Right ventricle myocardium inferior (tissue), 1 donor: ENCODE measurements around the gene DMAC1. TPM values are rescaled to one million over a fixed set of nuclear protein-coding genes. Genes with fewer than 3 reads are reported as not detected.
A peak's percentile ranks its signal among the peaks of the same experiment; 100 is the strongest.

Experiments
- ATAC-seq: fragments of 200-7000 bp; cut with Tn5 transposase; one replicate; pipeline ENCODE4 v1.9.1; 2020; ENCODE audit warnings: mild to moderate bottlenecking, moderate library complexity
- DNase-seq: peaks from one replicate; pipeline ENCODE4 v3.0.0; 2021; ENCODE audit errors: missing footprints
- intact Hi-C: fragments of 100-400 bp; cut with DNase I; formaldehyde crosslinking; loops from one replicate; pipeline ENCODE4 v1.11.0; 2022
- total RNA-seq: library from RNA; stranded (reverse); fragmentation: NEBNext Ultra II Directional; extraction: Animal tissue kit (Norgen Biotek cat#: 25700); gene quantifications from one replicate; pipeline ENCODE4 v1.2.1, GENCODE V29; 2021
- donor health status: DM: no; HTN: yes; CAD: no; lungs with severe emphysema.

The DMAC1 gene
- total RNA-seq, 1 donor from 2014 or later, result 138 TPM

- ATAC-seq, result no peak
- no peak for DNase-seq
- intact Hi-C loops, result no loop called here
Measured at GRCh38 chr9:7788772-7789171, 10.8 kb downstream of the DMAC1 start.

GRCh38 chr9:7785813-7786212, 13.8 kb downstream of the DMAC1 start:
- intact Hi-C loops, result no loop called here
- DNase-seq, result no peak
- ATAC-seq, result no peak

GRCh38 chr9:7784472-7784871, 15.1 kb downstream of the DMAC1 start:
- ATAC-seq (no peak), DNase-seq (no peak)
- intact Hi-C loops, result no loop called here

GRCh38 chr9:7783635-7784063, 15.9 kb downstream of the DMAC1 start:
- DNase-seq (no peak), ATAC-seq (no peak)
- intact Hi-C loops, result no loop called here

- intact Hi-C loops, result no loop called here
- no peak for DNase-seq
- ATAC-seq, result no peak
Measured at GRCh38 chr9:7782400-7783120, 17.0 kb downstream of the DMAC1 start.

GRCh38 chr9:7780261-7780988, 19.2 kb downstream of the DMAC1 start:
- DNase-seq (no peak), ATAC-seq (no peak)
- intact Hi-C loops, result no loop called here

GRCh38 chr9:7778851-7779600, 20.6 kb downstream of the DMAC1 start:
- ATAC-seq (no peak), DNase-seq (no peak)
- intact Hi-C loops, result no loop called here

- DNase-seq (no peak), ATAC-seq (no peak)
- intact Hi-C loops, result no loop called here
Measured at GRCh38 chr9:7777771-7778170, 21.8 kb downstream of the DMAC1 start.

GRCh38 chr9:7770111-7770510, 29.5 kb downstream of the DMAC1 start:
- ATAC-seq (no peak), DNase-seq (no peak)
- intact Hi-C loops, result no loop called here

GRCh38 chr9:7762600-7762999, 37.0 kb downstream of the DMAC1 start:
- DNase-seq (no peak), ATAC-seq (no peak)
- intact Hi-C loops, result no loop called here

- ATAC-seq (peak; percentile 90), DNase-seq (no peak)
- intact Hi-C loops, result no loop called here
Measured at GRCh38 chr9:7760014-7760415, 39.6 kb downstream of the DMAC1 start.

GRCh38 chr9:7756088-7756487, 43.5 kb downstream of the DMAC1 start:
- DNase-seq (no peak), ATAC-seq (no peak)
- intact Hi-C loops, result no loop called here

GRCh38 chr9:7752481-7752880, 47.1 kb downstream of the DMAC1 start:
- no peak for DNase-seq
- intact Hi-C loops, result no loop called here

More at GRCh38 chr9:7752481-7752880, 47.1 kb downstream of the DMAC1 start:
- ATAC-seq, result no peak
